NCI-H2171 (cell line): ENCODE measurements around the gene HADHA.

Source experiments
- DNase-seq: peaks from one replicate; lab custom pipeline; 2025; lab: John Stamatoyannopoulos, UW

The HADHA gene

GRCh38 chr2:26193578-26194231 is 50.7 kb downstream of the HADHA start:
- DNase-seq = no peak

- DNase-seq = no peak
Measured at GRCh38 chr2:26191316-26192159, 52.9 kb downstream of the HADHA start.

GRCh38 chr2:26190369-26190768 is 54.1 kb downstream of the HADHA start:
- DNase-seq = no peak

- no peak for DNase-seq
Measured at GRCh38 chr2:26189751-26190150, 54.7 kb downstream of the HADHA start.

GRCh38 chr2:26189123-26189522 is 55.3 kb downstream of the HADHA start:
- DNase-seq = no peak

- DNase-seq = no peak
Measured at GRCh38 chr2:26187537-26188104, 56.8 kb downstream of the HADHA start.

GRCh38 chr2:26187114-26187513 is 57.3 kb downstream of the HADHA start:
- no peak for DNase-seq

- no peak for DNase-seq
Measured at GRCh38 chr2:26185954-26186770, 58.3 kb downstream of the HADHA start.

- DNase-seq = no peak
Measured at GRCh38 chr2:26185304-26185928, 59.0 kb downstream of the HADHA start.

GRCh38 chr2:26184555-26185303 is 59.7 kb downstream of the HADHA start:
- no peak for DNase-seq

GRCh38 chr2:26184121-26184520 is 60.3 kb downstream of the HADHA start:
- DNase-seq = no peak

- DNase-seq = no peak
Measured at GRCh38 chr2:26182887-26183630, 61.4 kb downstream of the HADHA start.

GRCh38 chr2:26182441-26182840 is 62.0 kb downstream of the HADHA start:
- no peak for DNase-seq

GRCh38 chr2:26179446-26179913 is 65.0 kb downstream of the HADHA start:
- DNase-seq = no peak

- peak; percentile 37 for DNase-seq
Measured at GRCh38 chr2:26178746-26179436, 65.5 kb downstream of the HADHA start.

GRCh38 chr2:26178246-26178645 is 66.2 kb downstream of the HADHA start:
- no peak for DNase-seq

- no peak for DNase-seq
Measured at GRCh38 chr2:26177122-26177521, 67.3 kb downstream of the HADHA start.

- DNase-seq = no peak
Measured at GRCh38 chr2:26176279-26176615, 68.2 kb downstream of the HADHA start.

GRCh38 chr2:26175466-26176278 is 68.8 kb downstream of the HADHA start:
- DNase-seq = no peak
